NCI-H2029 (cell line): Measurements from ENCODE around the gene EIPR1.

Experiments used
- DNase-seq: peaks from one replicate; lab custom pipeline; 2025; lab: John Stamatoyannopoulos, UW

The EIPR1 gene

GRCh38 chr2:3324036-3324386, 53.6 kb downstream of the EIPR1 start:
- no peak for DNase-seq

GRCh38 chr2:3323360-3324035, 54.1 kb downstream of the EIPR1 start:
- no peak for DNase-seq

DNA sequence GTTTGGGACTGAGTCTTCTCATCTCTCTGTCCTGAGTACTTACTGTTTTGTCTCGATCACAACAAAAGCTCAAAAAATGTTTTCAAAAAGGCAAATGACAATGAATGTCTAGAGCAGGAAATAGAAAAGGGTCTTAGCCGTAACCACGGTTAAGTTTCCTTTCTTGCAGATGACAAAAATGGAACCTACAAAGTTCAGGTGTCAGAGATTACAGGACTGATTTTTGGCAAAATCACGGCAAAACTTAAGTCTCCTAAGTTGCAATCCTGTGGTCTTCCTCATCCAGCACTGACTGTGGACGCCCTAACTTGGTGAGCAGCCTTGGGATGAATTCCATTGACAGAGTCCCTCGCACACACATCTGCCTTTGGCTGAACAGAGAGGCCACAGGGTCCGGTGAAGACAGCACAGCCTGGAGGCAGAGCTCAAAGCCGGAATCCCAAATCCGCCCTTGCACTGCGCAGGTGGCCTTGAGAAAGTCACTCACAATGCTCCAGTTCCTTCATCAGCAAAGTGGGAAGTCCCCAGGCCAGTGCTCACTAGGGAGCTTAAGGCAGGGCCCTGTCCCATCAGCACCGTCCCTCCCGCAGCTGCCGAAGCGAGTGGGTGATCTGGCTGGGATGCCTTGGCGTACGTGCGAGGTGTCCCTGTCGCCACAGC, 55.2 kb downstream of the EIPR1 start:
- DNase-seq, result no peak

GRCh38 chr2:3321825-3322224, 55.8 kb downstream of the EIPR1 start:
- no peak for DNase-seq

- no peak for DNase-seq
Measured at GRCh38 chr2:3320910-3321605, 56.6 kb downstream of the EIPR1 start.

GRCh38 chr2:3319745-3320566, 57.7 kb downstream of the EIPR1 start:
- DNase-seq, result no peak

- no peak for DNase-seq
Measured at GRCh38 chr2:3319134-3319533, 58.5 kb downstream of the EIPR1 start.

DNA sequence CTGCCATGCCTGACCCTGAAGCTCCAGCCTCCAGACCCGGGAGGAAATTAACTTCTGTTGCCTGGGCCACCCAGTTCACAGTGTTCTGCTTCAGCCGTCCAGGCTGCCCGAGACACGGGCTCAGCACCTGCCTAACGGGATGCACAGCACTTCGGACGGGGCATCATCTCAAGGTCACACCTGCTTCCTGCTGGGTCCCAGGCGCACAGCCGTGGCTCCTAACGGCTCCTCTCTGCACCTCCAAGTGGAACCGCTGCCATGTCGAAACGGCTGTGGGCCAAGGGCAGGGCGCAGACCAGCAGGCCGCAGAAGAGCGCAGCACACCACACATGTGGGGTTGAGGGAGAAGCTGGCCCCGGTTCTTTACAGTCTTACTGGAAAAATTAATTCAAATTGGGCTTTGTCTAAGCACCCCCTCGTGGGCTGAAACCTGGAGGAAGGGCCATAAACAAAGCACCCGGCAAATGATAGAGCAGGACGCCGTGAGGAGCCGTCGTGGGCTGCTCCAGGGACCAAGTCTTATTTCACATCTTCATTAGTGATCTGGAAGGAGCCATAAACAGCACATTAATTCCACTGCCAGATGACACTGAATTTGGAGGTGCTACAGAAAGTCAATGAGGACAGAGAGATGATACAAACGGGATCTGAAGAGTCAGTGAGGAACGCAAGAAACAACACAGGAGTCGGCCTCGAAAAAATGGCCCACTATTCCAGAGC, 59.6 kb downstream of the EIPR1 start:
- DNase-seq, result no peak

GRCh38 chr2:3317277-3317685, 60.3 kb downstream of the EIPR1 start:
- no peak for DNase-seq

DNA sequence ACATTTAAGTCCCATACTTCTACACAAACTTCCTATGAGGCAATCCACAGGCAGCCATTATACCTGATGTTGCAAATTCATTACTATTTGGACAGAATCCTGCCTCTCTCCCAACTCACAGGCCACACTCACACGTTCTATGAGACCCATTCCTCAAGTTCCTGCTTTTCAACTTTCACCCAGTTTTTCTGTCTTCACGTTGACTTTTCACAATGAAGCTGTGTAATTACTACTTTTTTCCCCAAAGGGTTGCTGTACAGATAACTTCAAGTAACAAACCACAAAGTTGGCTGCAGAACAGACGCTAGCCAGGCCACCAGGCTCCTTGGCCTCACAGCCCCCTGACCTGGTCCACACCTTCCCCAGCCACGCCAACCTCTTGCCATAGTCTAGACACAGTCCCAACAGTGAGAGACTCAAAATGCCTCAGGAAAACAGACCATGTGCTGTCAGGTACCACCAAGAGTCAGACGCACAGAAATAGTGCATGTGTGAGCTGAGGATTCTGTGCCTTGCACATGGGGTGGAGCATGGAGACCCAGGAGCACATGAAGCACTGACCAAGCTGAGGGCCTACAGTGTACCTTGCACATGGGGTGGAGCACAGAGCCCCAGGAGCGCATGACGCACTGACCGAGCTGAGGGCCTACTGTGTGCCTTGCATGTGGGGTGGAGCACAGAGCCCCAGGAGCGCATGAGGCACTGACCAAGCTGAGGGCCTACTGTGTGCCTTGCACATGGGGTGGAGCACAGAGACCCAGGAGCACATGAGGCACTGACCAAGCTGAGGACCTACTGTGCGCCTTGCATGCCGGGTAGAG, 61.0 kb downstream of the EIPR1 start:
- DNase-seq, result no peak

GRCh38 chr2:3314626-3315025, 63.0 kb downstream of the EIPR1 start:
- DNase-seq, result no peak

DNA sequence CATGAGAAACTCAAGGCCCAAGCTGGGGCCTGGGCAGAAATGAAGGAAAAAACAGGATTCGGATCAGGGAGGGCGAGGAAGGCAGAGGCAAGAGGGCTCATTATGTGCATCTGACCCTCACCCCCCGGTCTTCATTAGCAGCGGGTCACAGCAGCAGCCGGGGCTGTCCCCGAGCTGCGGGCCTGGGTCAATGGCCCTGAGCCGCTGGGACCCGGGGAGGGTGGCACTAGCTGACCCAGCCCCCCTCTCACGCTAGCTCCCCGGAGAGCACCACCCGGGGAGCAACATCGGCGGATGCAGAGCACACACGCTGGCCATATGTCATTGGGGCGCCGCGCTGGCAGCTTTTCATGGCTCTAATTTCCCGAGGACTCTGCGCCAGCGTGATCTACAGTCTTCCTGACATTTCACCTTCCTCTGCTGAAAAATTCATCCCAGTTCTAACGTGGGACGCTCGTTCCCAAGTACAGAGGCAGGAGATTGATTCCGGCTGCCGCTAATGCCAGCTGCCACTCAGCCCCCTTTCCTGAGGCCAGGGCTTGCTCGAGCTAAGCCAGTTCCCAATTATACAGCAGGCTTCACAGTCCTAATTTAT, 63.7 kb downstream of the EIPR1 start:
- DNase-seq, result no peak

GRCh38 chr2:3312576-3313345, 64.9 kb downstream of the EIPR1 start:
- DNase-seq, result no peak

GRCh38 chr2:3311601-3312000, 66.0 kb downstream of the EIPR1 start:
- no peak for DNase-seq

- no peak for DNase-seq
Measured at GRCh38 chr2:3309496-3310355, 67.9 kb downstream of the EIPR1 start.

GRCh38 chr2:3307901-3308300, 69.7 kb downstream of the EIPR1 start:
- no peak for DNase-seq

GRCh38 chr2:3307236-3307635, 70.4 kb downstream of the EIPR1 start:
- no peak for DNase-seq

DNA sequence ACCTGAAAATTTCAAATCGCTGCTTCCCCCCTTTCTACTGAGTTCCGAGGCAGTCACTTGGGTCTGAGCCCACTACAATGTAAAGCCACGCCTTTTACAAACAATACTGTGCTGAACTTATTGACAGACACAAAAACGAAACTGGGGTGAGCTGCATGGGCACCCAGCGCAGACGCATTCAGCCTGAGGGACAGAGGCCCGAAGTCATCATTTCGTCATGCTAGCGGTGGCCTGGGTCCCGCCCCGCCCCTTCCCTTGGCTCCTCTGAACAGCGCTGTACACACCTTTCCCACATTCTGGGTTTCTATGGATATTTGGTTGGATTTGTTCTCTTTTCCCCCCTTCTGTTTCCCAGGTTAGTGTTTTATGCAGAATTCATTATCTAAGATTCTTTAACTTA, 71.7 kb downstream of the EIPR1 start:
- DNase-seq, result no peak

DNA sequence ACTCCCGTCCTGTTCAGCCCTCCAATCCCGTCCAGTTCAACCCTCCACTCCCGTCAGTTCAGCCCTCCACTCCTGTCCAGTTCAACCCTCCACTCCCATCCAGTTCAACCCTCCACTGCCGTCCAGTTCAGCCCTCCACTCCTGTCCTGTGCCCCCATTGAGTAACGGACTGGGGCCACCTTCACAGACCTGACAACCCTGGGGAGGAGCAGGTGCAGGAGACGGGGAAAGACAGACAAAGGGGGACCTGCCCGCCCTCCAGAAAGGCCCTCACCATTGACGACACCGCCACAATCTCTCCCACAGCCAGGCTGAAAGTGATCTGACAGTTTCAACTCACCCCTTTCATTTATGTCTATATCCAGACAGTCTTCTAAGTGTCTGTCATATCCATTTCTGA, 72.2 kb downstream of the EIPR1 start:
- no peak for DNase-seq
